Hepatocyte (in vitro differentiated cells): ENCODE measurements around the gene SCFD2.

ENCODE experiments used
- EZH2 ChIP-seq: fragments of 200-600 bp; sonication (generic); IDR thresholded peaks from 2 replicates; pipeline ENCODE4 v1.6.1; 2016; ENCODE audit warnings: antibody characterized with exemption, mild to moderate bottlenecking, borderline replicate concordance
- TF ChIP-seq, protein P1 (sequence below): fragments of 200-600 bp; sonication (generic); IDR thresholded peaks from 2 replicates; pipeline ENCODE4 v1.5.1; 2016; ENCODE audit warnings: antibody characterized with exemption, mild to moderate bottlenecking; ENCODE audit not compliant: poor library complexity

GRCh38 chr4:53205970-53206369 is 159.9 kb downstream of the SCFD2 start:
- no peak for TF ChIP-seq EZH2
- TF ChIP-seq, protein P1, sequence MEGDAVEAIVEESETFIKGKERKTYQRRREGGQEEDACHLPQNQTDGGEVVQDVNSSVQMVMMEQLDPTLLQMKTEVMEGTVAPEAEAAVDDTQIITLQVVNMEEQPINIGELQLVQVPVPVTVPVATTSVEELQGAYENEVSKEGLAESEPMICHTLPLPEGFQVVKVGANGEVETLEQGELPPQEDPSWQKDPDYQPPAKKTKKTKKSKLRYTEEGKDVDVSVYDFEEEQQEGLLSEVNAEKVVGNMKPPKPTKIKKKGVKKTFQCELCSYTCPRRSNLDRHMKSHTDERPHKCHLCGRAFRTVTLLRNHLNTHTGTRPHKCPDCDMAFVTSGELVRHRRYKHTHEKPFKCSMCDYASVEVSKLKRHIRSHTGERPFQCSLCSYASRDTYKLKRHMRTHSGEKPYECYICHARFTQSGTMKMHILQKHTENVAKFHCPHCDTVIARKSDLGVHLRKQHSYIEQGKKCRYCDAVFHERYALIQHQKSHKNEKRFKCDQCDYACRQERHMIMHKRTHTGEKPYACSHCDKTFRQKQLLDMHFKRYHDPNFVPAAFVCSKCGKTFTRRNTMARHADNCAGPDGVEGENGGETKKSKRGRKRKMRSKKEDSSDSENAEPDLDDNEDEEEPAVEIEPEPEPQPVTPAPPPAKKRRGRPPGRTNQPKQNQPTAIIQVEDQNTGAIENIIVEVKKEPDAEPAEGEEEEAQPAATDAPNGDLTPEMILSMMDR: no peak
